ENCODE measurements around the gene NEUROD1.

DNA sequence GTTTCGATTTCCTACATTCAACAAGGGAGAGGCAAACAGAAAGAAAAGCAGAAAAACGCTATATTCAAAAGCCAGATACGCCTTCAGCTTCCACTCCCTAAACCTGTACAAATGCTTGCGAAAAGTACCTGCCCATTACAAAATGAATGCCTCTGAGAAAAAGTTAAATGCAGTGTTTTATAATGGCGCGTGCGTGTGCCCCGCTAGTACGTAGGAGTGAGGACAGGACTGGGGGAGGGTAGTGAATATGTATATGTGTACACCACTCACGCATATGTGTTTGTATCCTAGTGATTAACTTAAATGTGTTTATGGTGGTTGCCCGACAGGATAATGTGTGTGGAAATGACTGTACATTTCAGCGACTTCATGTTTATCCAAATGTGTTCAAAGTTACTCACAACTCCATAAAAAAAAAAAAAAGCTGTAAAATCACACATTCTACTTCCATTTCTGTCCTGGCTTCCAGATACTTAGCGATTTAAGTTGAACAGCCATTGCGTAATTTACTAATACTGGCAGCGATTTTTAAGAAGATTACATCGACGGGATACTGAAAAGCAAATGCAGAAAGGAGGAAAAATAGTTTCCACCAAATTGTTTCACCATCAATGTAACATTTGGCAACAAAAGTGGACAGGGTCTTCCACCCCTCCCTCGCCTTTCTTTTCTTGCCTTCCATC, 1.3 kb downstream of the NEUROD1 start:
- TF ChIP-seq POLR2AphosphoS5 (IDR thresholded peaks at IDR 0.05) = no peak
- no peak for TF ChIP-seq EP300 (IDR thresholded peaks at IDR 0.05)
- TF ChIP-seq, protein P1, sequence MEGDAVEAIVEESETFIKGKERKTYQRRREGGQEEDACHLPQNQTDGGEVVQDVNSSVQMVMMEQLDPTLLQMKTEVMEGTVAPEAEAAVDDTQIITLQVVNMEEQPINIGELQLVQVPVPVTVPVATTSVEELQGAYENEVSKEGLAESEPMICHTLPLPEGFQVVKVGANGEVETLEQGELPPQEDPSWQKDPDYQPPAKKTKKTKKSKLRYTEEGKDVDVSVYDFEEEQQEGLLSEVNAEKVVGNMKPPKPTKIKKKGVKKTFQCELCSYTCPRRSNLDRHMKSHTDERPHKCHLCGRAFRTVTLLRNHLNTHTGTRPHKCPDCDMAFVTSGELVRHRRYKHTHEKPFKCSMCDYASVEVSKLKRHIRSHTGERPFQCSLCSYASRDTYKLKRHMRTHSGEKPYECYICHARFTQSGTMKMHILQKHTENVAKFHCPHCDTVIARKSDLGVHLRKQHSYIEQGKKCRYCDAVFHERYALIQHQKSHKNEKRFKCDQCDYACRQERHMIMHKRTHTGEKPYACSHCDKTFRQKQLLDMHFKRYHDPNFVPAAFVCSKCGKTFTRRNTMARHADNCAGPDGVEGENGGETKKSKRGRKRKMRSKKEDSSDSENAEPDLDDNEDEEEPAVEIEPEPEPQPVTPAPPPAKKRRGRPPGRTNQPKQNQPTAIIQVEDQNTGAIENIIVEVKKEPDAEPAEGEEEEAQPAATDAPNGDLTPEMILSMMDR (IDR thresholded peaks at IDR 0.05) = no peak
- TF ChIP-seq POLR2A (IDR thresholded peaks at IDR 0.05) = no peak

Data from gastroesophageal sphincter (tissue), 3 donors.